H1 (cell line): ENCODE results near the gene PILRB. TPM values are rescaled to one million over a fixed set of nuclear protein-coding genes. Genes with fewer than 3 reads are reported as not detected.

Experiments used
- CTCF ChIA-PET: fragments of 300-600 bp; sonication (Branson Sonifier 250); formaldehyde crosslinking; loops from one replicate; lab custom pipeline; 2021; ENCODE audit not compliant: partially characterized antibody; lab: Charles Lee
- POLR2A ChIA-PET: fragments of 300-600 bp; sonication (Branson Sonifier 250); formaldehyde crosslinking; loops from one replicate; lab custom pipeline; 2021; ENCODE audit warnings: inconsistent platforms; ENCODE audit not compliant: partially characterized antibody; lab: Charles Lee
- DNase-seq, 2 experiments: peaks; one replicate each; pipeline versions ENCODE4 v3.0.0 to v3.0.0-alpha.2; 2010 to 2022; ENCODE audit warnings: low spot score in 2 of 2, low read depth in 1 of 2, mixed read lengths in 1 of 2
- FAIRE-seq: peaks from 2 replicates; lab custom pipeline; 2011; peaks lifted over from hg19 to GRCh38; lab: Jason Lieb, UNC
- H2AFZ ChIP-seq: 2 replicates; pipeline ENCODE4 v1.8.1; 2012; ENCODE audit warnings: low read length, inconsistent platforms
- H2AK5ac ChIP-seq: 2 replicates; pipeline ENCODE4 v1.6.1; 2013; ENCODE audit warnings: low read depth, low read length
- H2BK120ac ChIP-seq: replicated peaks from 2 replicates; pipeline ENCODE3; 2013; ENCODE audit warnings: low read depth, low read length, inconsistent platforms
- H2BK12ac ChIP-seq: 2 replicates; pipeline ENCODE4 v1.6.1; 2013; ENCODE audit warnings: low read depth, low read length
- H2BK15ac ChIP-seq: 2 replicates; pipeline ENCODE4 v1.6.1; 2013; ENCODE audit warnings: low read length
- H2BK20ac ChIP-seq: 2 replicates; pipeline ENCODE4 v1.6.1; 2013; ENCODE audit warnings: low read length
- H2BK5ac ChIP-seq: 2 replicates; pipeline ENCODE4 v1.6.1; 2013; ENCODE audit warnings: low read depth, low read length
- H3K14ac ChIP-seq: 2 replicates; pipeline ENCODE4 v1.6.1; 2013; ENCODE audit warnings: inconsistent platforms; ENCODE audit not compliant: insufficient read length
- H3K18ac ChIP-seq: 2 replicates; pipeline ENCODE4 v1.6.1; 2013; ENCODE audit warnings: low read length; ENCODE audit errors: extremely low read depth
- H3K23ac ChIP-seq: 2 replicates; pipeline ENCODE4 v1.6.1; 2013; ENCODE audit warnings: inconsistent platforms; ENCODE audit not compliant: insufficient read length
- H3K23me2 ChIP-seq: 2 replicates; pipeline ENCODE4 v1.6.1; 2013; ENCODE audit warnings: low read depth, low read length
- H3K27ac ChIP-seq: 2 replicates; pipeline ENCODE4 v1.6.1; 2011; ENCODE audit warnings: low read depth, low read length, inconsistent platforms
- H3K27me3 ChIP-seq, 4 experiments: replicated peaks in 1 of 4; 1 replicate in 1 of 4; 2 replicates in 3 of 4; pipeline versions ENCODE4 v1.6.1 to v1.8.1; 2011 to 2013; ENCODE audit warnings: low read length in 3 of 4, mild to moderate bottlenecking in 3 of 4, inconsistent platforms in 2 of 4, mixed read lengths in 2 of 4, moderate library complexity in 1 of 4; ENCODE audit not compliant: control insufficient read depth in 3 of 4, insufficient read depth in 3 of 4; ENCODE audit errors: extremely low read depth in 1 of 4
- H3K36me3 ChIP-seq, 4 experiments: 2 replicates each; pipeline versions ENCODE4 v1.6.1 to v1.8.1; 2011 to 2013; ENCODE audit warnings: mild to moderate bottlenecking in 4 of 4, low read length in 3 of 4, moderate library complexity in 2 of 4, control low read depth in 1 of 4, inconsistent platforms in 1 of 4; ENCODE audit not compliant: insufficient read depth in 4 of 4, control insufficient read depth in 2 of 4
- H3K4ac ChIP-seq: replicated peaks from 2 replicates; pipeline ENCODE3; 2013; ENCODE audit warnings: low read length, low read depth, mixed read lengths, inconsistent platforms; ENCODE audit not compliant: insufficient read length
- H3K4me1 ChIP-seq, 4 experiments: replicated peaks in 1 of 4; 1 replicate in 1 of 4; 2 replicates in 3 of 4; pipeline versions ENCODE4 v1.6.1 to v1.8.1; 2011 to 2013; ENCODE audit warnings: low read length in 3 of 4, inconsistent platforms in 2 of 4, mixed read lengths in 1 of 4; ENCODE audit not compliant: insufficient read depth in 4 of 4, control insufficient read depth in 3 of 4
- H3K4me2 ChIP-seq, 2 experiments: 2 replicates each; pipeline versions ENCODE4 v1.6.1 to v1.8.1; 2011 to 2013; ENCODE audit warnings: low read depth in 2 of 2, low read length in 2 of 2, control low read depth in 1 of 2, inconsistent platforms in 1 of 2, mild to moderate bottlenecking in 1 of 2; ENCODE audit not compliant: insufficient read depth in 1 of 2
- H3K4me3 ChIP-seq, 4 experiments: fragments of 200-600, 300-600 bp in 1 of 4; sonication (generic), shearing (Covaris generic), sonication (Bioruptor Twin) in 1 of 4; 2 replicates each; pipeline versions ENCODE4 v1.5.1 to v1.8.1; 2011 to 2016; ENCODE audit warnings: low read length in 4 of 4, low read depth in 3 of 4, control low read depth in 2 of 4, inconsistent platforms in 2 of 4, mild to moderate bottlenecking in 2 of 4, mixed read lengths in 1 of 4, moderate library complexity in 1 of 4; ENCODE audit not compliant: insufficient read depth in 2 of 4; ENCODE audit errors: extremely low read depth in 1 of 4
- H3K56ac ChIP-seq: replicated peaks from 2 replicates; pipeline ENCODE3; 2013; ENCODE audit warnings: low read depth, mild to moderate bottlenecking, mixed read lengths, low read length, inconsistent platforms; ENCODE audit not compliant: insufficient read length
- H3K79me1 ChIP-seq: 2 replicates; pipeline ENCODE4 v1.6.1; 2013; ENCODE audit warnings: low read depth, low read length, control low read depth
- H3K79me2 ChIP-seq, 2 experiments: 2 replicates each; pipeline versions ENCODE4 v1.6.1 to v1.8.1; 2012 to 2013; ENCODE audit warnings: low read length in 2 of 2, mild to moderate bottlenecking in 2 of 2, inconsistent platforms in 1 of 2; ENCODE audit not compliant: insufficient read depth in 2 of 2, control insufficient read depth in 1 of 2
- H3K9ac ChIP-seq, 4 experiments: replicated peaks in 1 of 4; 1 replicate in 1 of 4; 2 replicates in 3 of 4; pipeline versions ENCODE4 v1.6.1 to v1.8.1; 2011 to 2013; ENCODE audit warnings: low read depth in 3 of 4, low read length in 3 of 4, control low read depth in 2 of 4, mild to moderate bottlenecking in 2 of 4, moderate library complexity in 2 of 4, inconsistent platforms in 1 of 4; ENCODE audit errors: extremely low read depth in 1 of 4
- H3K9me3 ChIP-seq, 2 experiments: 2 replicates each; pipeline versions ENCODE4 v1.6.1 to v1.8.1; 2012 to 2013; ENCODE audit warnings: mild to moderate bottlenecking in 2 of 2, moderate library complexity in 2 of 2, control low read depth in 1 of 2, inconsistent platforms in 1 of 2, low read depth in 1 of 2, low read length in 1 of 2, mixed read lengths in 1 of 2; ENCODE audit not compliant: insufficient read depth in 2 of 2
- H4K20me1 ChIP-seq, 2 experiments: replicated peaks in 1 of 2; 2 replicates each; pipeline versions ENCODE3 to v1.8.1; 2011 to 2013; ENCODE audit warnings: inconsistent platforms in 2 of 2, low read length in 2 of 2, mild to moderate bottlenecking in 1 of 2; ENCODE audit not compliant: insufficient read depth in 2 of 2, control insufficient read depth in 1 of 2
- H4K5ac ChIP-seq: 2 replicates; pipeline ENCODE4 v1.6.1; 2013; ENCODE audit warnings: low read length, low read depth, mixed read lengths, inconsistent platforms; ENCODE audit not compliant: insufficient read length
- H4K8ac ChIP-seq: 2 replicates; pipeline ENCODE4 v1.8.0; 2013; ENCODE audit warnings: mild to moderate bottlenecking, moderate library complexity, low read length, inconsistent platforms; ENCODE audit not compliant: insufficient read depth; ENCODE audit errors: extremely low read depth
- H4K91ac ChIP-seq: replicated peaks from 2 replicates; pipeline ENCODE3; 2013; ENCODE audit warnings: low read length, mixed read lengths, inconsistent platforms; ENCODE audit not compliant: insufficient read length
- ASH2L ChIP-seq: fragments of 200-600, 300-600 bp; sonication (generic); IDR thresholded peaks from one replicate; pipeline ENCODE4 v1.7.1; 2017; ENCODE audit warnings: low read length
- CBX5 ChIP-seq: fragments of 300-800, 300-1000 bp; sonication (generic); IDR thresholded peaks from 2 replicates; pipeline ENCODE4 v1.7.1; 2016; ENCODE audit warnings: antibody characterized with exemption, low read length, low read depth
- EZH2 ChIP-seq: fragments of 200-600 bp; sonication (generic); IDR thresholded peaks from 2 replicates; pipeline ENCODE4 v1.7.1; 2012; ENCODE audit warnings: low read depth, mild to moderate bottlenecking, moderate library complexity, low read length, inconsistent platforms; ENCODE audit not compliant: severe bottlenecking
- HDAC2 ChIP-seq, 2 experiments: fragments of 300-600 bp in 1 of 2; sonication (generic) in 1 of 2; IDR thresholded peaks; 2 replicates each; pipeline ENCODE4 v1.6.1; 2011 to 2012; ENCODE audit warnings: low read depth in 2 of 2, low read length in 2 of 2, mild to moderate bottlenecking in 2 of 2, moderate library complexity in 2 of 2, borderline replicate concordance in 1 of 2, inconsistent platforms in 1 of 2
- RAD21 ChIP-seq, 2 experiments: IDR thresholded peaks in 1 of 2; conservative IDR thresholded peaks in 1 of 2; 2 replicates each; pipeline ENCODE4 v1.6.1; 2011; ENCODE audit warnings: low read depth in 2 of 2, low read length in 2 of 2, improper control_type of control experiment in 1 of 2, inconsistent platforms in 1 of 2, mild to moderate bottlenecking in 1 of 2, moderate library complexity in 1 of 2
- RNF2 ChIP-seq: fragments of 200-900, 300-1000 bp; sonication (generic); IDR thresholded peaks from 2 replicates; pipeline ENCODE4 v1.7.1; 2016; ENCODE audit warnings: borderline replicate concordance, low read depth, mild to moderate bottlenecking, antibody characterized with exemption, low read length; ENCODE audit not compliant: poor library complexity, severe bottlenecking; ENCODE audit errors: missing control alignments
- SAP30 ChIP-seq: fragments of 300-600 bp; sonication (generic); IDR thresholded peaks from 2 replicates; pipeline ENCODE4 v1.7.1; 2012; ENCODE audit warnings: low read length, moderate library complexity, mild to moderate bottlenecking, inconsistent platforms; ENCODE audit not compliant: insufficient read depth, insufficient replicate concordance
- SP2 ChIP-seq: IDR thresholded peaks from 2 replicates; pipeline ENCODE4 v1.6.1; 2012; ENCODE audit warnings: mild to moderate bottlenecking, low read length, inconsistent platforms
- TAF1 ChIP-seq: IDR thresholded peaks from 2 replicates; pipeline ENCODE4 v1.6.1; 2011; ENCODE audit warnings: mild to moderate bottlenecking, low read depth, low read length
- WGBS, 2 experiments: shearing (Covaris generic) in 1 of 2; methylation state at CpG; one replicate each; pipeline versions ENCODE4 v1.1.6 to v1.1.7; 2013 to 2015; ENCODE audit warnings: low lambda C conversion rate in 2 of 2, mixed read lengths in 2 of 2, inconsistent platforms in 1 of 2, low coverage in 1 of 2, missing lambda C conversion rate in 1 of 2; ENCODE audit not compliant: insufficient replicate concordance in 2 of 2, insufficient coverage in 1 of 2, insufficient read length in 1 of 2; ENCODE audit errors: extremely low coverage in 1 of 2, missing lambda C conversion rate in 1 of 2; 5-methylcytosine and 5-hydroxymethylcytosine counted together
- polyA plus RNA-seq, 7 experiments: library from polyadenylated mRNA; depleted of rRNA in 3 of 7; stranded (reverse) in 5 of 7; unstranded in 2 of 7; fragments of >200 nt in 5 of 7; fragments of 200-250 nt in 2 of 7; gene quantifications; 1 replicate in 5 of 7; 2 replicates in 1 of 7; 4 replicates in 1 of 7; pipeline versions ENCODE4 v1.2.1 to v1.2.3, GENCODE V29; 2011 to 2013; ENCODE audit warnings: missing spikeins in 2 of 7, mixed read lengths in 2 of 7
- total RNA-seq: library from RNA; stranded (reverse); fragmentation: NEBNext Ultra II Directional; extraction: Animal tissue kit (Norgen Biotek cat#: 25700); gene quantifications from 2 replicates; pipeline ENCODE4 v1.2.1, GENCODE V29; 2021
- TF ChIP-seq, protein P1 (sequence below): IDR thresholded peaks from 2 replicates; pipeline ENCODE4 v1.6.1; 2011; ENCODE audit warnings: low read depth, mild to moderate bottlenecking, low read length; ENCODE audit not compliant: insufficient read depth

PILRB gene
- total and polyA plus RNA-seq, 2 of the 8 experiments (the other 6 are each of a cell fraction or from before 2014, with no cell fraction given): 32.2 to 49.9 TPM

DNA sequence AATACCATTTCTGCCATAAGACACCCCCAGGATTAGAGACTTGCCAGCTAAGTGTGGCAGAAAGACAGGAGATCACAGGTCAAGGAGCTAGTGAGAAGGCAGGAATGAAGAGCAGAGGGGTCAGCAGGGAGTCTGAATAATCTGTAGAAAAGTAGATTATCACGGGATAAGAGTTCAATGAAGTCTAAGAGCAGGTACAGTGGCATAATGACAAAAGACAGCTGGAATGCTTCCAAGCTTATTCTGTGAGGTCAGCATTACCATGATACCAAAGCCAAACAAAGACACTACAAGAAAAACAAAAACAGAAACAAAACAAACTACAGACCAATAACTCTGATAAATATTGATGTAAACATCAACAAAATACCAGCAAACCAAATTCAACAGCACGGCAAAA is 36.2 kb downstream of the PILRB start:
- no peaks in the 10 kb centered on the region for H3K79me2 ChIP-seq
- H2AK5ac ChIP-seq: no peak overlapping the region
- H4K20me1 ChIP-seq: no peaks in the 10 kb centered on the region
- no peak overlapping the region for H4K5ac ChIP-seq
- H3K56ac ChIP-seq: no peak overlapping the region
- no peaks in the 10 kb centered on the region for H3K79me1 ChIP-seq
- no peak overlapping the region for H3K4me3 ChIP-seq
- no peak overlapping the region for H2BK15ac ChIP-seq
- no peak overlapping the region for H4K8ac ChIP-seq
- H3K4me2 ChIP-seq: no peak overlapping the region
- H3K18ac ChIP-seq: no peak overlapping the region
- no peaks in the 10 kb centered on the region for H3K23me2 ChIP-seq
- no peak overlapping the region for H3K23ac ChIP-seq
- no peak overlapping the region for H2BK5ac ChIP-seq
- H4K91ac ChIP-seq: no peak overlapping the region
- WGBS, 2 experiments: 85% methylated on average over 2 of the region's 2 CpGs; no CpG with 5 or more reads in 1 of the 2 experiments
- H3K14ac ChIP-seq: no peak overlapping the region
- no peaks in the 10 kb centered on the region for H3K36me3 ChIP-seq
- H3K27ac ChIP-seq: no peak overlapping the region
- no peaks in the 10 kb centered on the region for H3K9me3 ChIP-seq
- H3K4me1 ChIP-seq: peaks cover 0 to 9% (median 5%) of the 10 kb centered on the region in 4 experiments; a peak in 6 of 7 replicates
- no peak overlapping the region for H2BK12ac ChIP-seq
- H2AFZ ChIP-seq: no peak overlapping the region
- H2BK20ac ChIP-seq: no peak overlapping the region
- no peaks in the 10 kb centered on the region for H3K27me3 ChIP-seq
- DNase-seq (no peak), FAIRE-seq (no peak)
- ChIA-PET POLR2A (interaction anchor here (1.0 to 1.3 kb wide), 2 partner anchors 9 to 35 kb away, joined by 3 to 4 read pairs; no protein-coding TSS in a partner anchor), CTCF (interaction anchor here (0.6 to 1.6 kb wide), 4 partner anchors 11 to 558 kb away, joined by 3 to 6 read pairs (median 4); no protein-coding TSS in a partner anchor)
- no peak overlapping the region for H2BK120ac ChIP-seq
- H3K9ac ChIP-seq: no peak overlapping the region
- no peak overlapping the region for H3K4ac ChIP-seq
- no peak for TF ChIP-seq CBX5
- TF ChIP-seq, protein P1, sequence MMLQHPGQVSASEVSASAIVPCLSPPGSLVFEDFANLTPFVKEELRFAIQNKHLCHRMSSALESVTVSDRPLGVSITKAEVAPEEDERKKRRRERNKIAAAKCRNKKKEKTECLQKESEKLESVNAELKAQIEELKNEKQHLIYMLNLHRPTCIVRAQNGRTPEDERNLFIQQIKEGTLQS: no peak
- TF ChIP-seq TAF1: no peak
- no peak for TF ChIP-seq HDAC2 (IDR thresholded peaks at IDR 0.05; ENCODE audit: borderline replicate concordance in 1 of 2, low read depth in 2 of 2, low read length in 2 of 2)
- TF ChIP-seq EZH2: no peak
- no peak for TF ChIP-seq RNF2
- no peak for TF ChIP-seq SAP30
- TF ChIP-seq SP2: no peak
- no peak for TF ChIP-seq RAD21 (IDR thresholded peaks at IDR 0.05 in 1 of 2, conservative IDR thresholded peaks at IDR 0.05 in 1 of 2; ENCODE audit: low read depth in 2 of 2, low read length in 2 of 2)
- no peak for TF ChIP-seq ASH2L
